HepG2 (cell line): ENCODE data around the gene PTH. TPM values are rescaled to one million over a fixed set of nuclear protein-coding genes. Genes with fewer than 3 reads are reported as not detected.

Experiments used
- ATRX ChIP-seq: sonication (generic); formaldehyde crosslinking; IDR thresholded peaks from 2 replicates; pipeline ENCODE4 v1.4.0; 2020; ENCODE audit warnings: missing genetic modification reagents, borderline replicate concordance
- BCL6 ChIP-seq: IDR thresholded peaks from 2 replicates; pipeline ENCODE4 v1.6.1; 2016; ENCODE audit warnings: missing genetic modification reagents, missing compliant biosample characterization
- CHD4 ChIP-seq: fragments of 200-600 bp; sonication (generic); IDR thresholded peaks from 2 replicates; pipeline ENCODE4 v1.7.0; 2017; ENCODE audit warnings: mild to moderate bottlenecking, low read length, borderline replicate concordance
- MIER2 ChIP-seq: IDR thresholded peaks from 2 replicates; pipeline ENCODE4 v1.6.1; 2016; ENCODE audit warnings: missing biosample characterization, missing genetic modification reagents
- PBX3 ChIP-seq: sonication (generic); formaldehyde crosslinking; IDR thresholded peaks from 2 replicates; pipeline ENCODE4 v1.8.1; 2023; ENCODE audit warnings: missing genetic modification reagents, inconsistent platforms, borderline replicate concordance
- PHB2 ChIP-seq: fragments of 450-650 bp; IDR thresholded peaks from 2 replicates; pipeline ENCODE4 v1.6.1; 2018; ENCODE audit not compliant: partially characterized antibody
- PHF8 ChIP-seq: sonication (generic); formaldehyde crosslinking; IDR thresholded peaks from 2 replicates; pipeline ENCODE4 v1.5.0; 2020; ENCODE audit warnings: missing genetic modification reagents
- PITX1 ChIP-seq: sonication (generic); formaldehyde crosslinking; IDR thresholded peaks from 2 replicates; pipeline ENCODE4 v1.5.1; 2020; ENCODE audit warnings: mild to moderate bottlenecking, missing genetic modification reagents
- SNAPC4 ChIP-seq: sonication (generic); formaldehyde crosslinking; IDR thresholded peaks from 2 replicates; pipeline ENCODE4 v1.4.0; 2020; ENCODE audit warnings: mild to moderate bottlenecking, missing genetic modification reagents
- ZGPAT ChIP-seq: IDR thresholded peaks from 2 replicates; pipeline ENCODE4 v1.6.1; 2016; ENCODE audit warnings: mild to moderate bottlenecking
- ZNF484 ChIP-seq: sonication (generic); formaldehyde crosslinking; IDR thresholded peaks from 2 replicates; pipeline ENCODE4 v1.5.1; 2020; ENCODE audit warnings: mild to moderate bottlenecking, low read depth, missing genetic modification reagents, borderline replicate concordance
- ZNF557 ChIP-seq: sonication (generic); formaldehyde crosslinking; IDR thresholded peaks from 2 replicates; pipeline ENCODE4 v1.4.0; 2020; ENCODE audit warnings: missing genetic modification reagents
- ZNF607 ChIP-seq: sonication (generic); formaldehyde crosslinking; IDR thresholded peaks from 2 replicates; pipeline ENCODE4 v1.5.1; 2020; ENCODE audit warnings: missing genetic modification reagents, mild to moderate bottlenecking, borderline replicate concordance
- ZNF687 ChIP-seq: sonication (generic); formaldehyde crosslinking; IDR thresholded peaks from 2 replicates; pipeline ENCODE4 v1.5.1; 2020; ENCODE audit warnings: mild to moderate bottlenecking, missing genetic modification reagents, moderate library complexity
- ZNF777 ChIP-seq: sonication (generic); formaldehyde crosslinking; IDR thresholded peaks from 2 replicates; pipeline ENCODE4 v1.4.0; 2020; ENCODE audit warnings: missing genetic modification reagents
- polyA plus RNA-seq, 8 experiments: library from polyadenylated mRNA; depleted of rRNA in 3 of 8; stranded (reverse) in 7 of 8; unstranded in 1 of 8; fragments of >200 nt; fragmentation: Illumina TruSeq in 4 of 8; extraction: Trizol in 4 of 8; gene quantifications; 2 replicates each; pipeline versions ENCODE4 v1.2.1 to v1.2.3, GENCODE V29; 2011 to 2016; ENCODE audit warnings: low read depth in 4 of 8, missing spikeins in 1 of 8, mixed read lengths in 1 of 8; ENCODE audit not compliant: insufficient read depth in 1 of 8
- total RNA-seq, 5 experiments: library from RNA; depleted of rRNA; stranded (reverse); fragments of >200 nt; fragmentation: Illumina TruSeq; extraction: Trizol; gene quantifications; 2 replicates each; pipeline ENCODE4 v1.2.3, GENCODE V29; 2016; ENCODE audit warnings: low read depth in 1 of 5

PTH gene
- total and polyA plus RNA-seq, 2 of the 13 experiments (the other 11 are each of a cell fraction or from before 2014, with no cell fraction given): not detected

- TF ChIP-seq ZNF687 (CRISPR knock-in tag) (peak; percentile 79), ZNF557 (CRISPR knock-in tag) (no peak), SNAPC4 (CRISPR knock-in tag) (peak; percentile 77; the same call in 1 of the 2 replicates), MIER2 (no peak), CHD4 (no peak), PBX3 (CRISPR knock-in tag) (no peak), ZNF484 (CRISPR knock-in tag) (no peak), PITX1 (CRISPR knock-in tag) (peak; percentile 47; the same call in 1 of the 2 replicates), PHB2 (no peak), ATRX (CRISPR knock-in tag) (no peak), PHF8 (peak; percentile 63), BCL6 (no peak), ZGPAT (peak; percentile 62; the same call in 1 of the 2 replicates), ZNF777 (CRISPR knock-in tag) (0 out of 2 replicates have a peak, but pooled peaks have one; percentile 60), ZNF607 (CRISPR knock-in tag) (no peak)
Observed at GRCh38 chr11:13486926-13487660, 8.7 kb downstream of the PTH start (continued).
